Natural killer cell (primary cell): ENCODE results near the gene FAM131C. TPM values are rescaled to one million over a fixed set of nuclear protein-coding genes. Genes with fewer than 3 reads are reported as not detected.
"Not testable (repeated sequence)": the region's sequence is repeated elsewhere in the genome, so short reads cannot be mapped to it uniquely, and the experiment has no call there.

Source experiments
- ATAC-seq, 3 donors: fragments of 150-1000 bp in 2 of 3; fragments of 200-7000 bp in 1 of 3; cut with Tn5 transposase; 1 replicate in 1 of 3; 2 replicates in 2 of 3; pipeline ENCODE4 v1.10.0; 2021; ENCODE audit warnings: mild to moderate bottlenecking in 2 of 3, moderate library complexity in 2 of 3
- DNase-seq, 2 donors: peaks; one replicate each; pipeline versions ENCODE4 v3.0.0 to v3.0.0-alpha.2; 2013 to 2021; ENCODE audit warnings: mixed read lengths in 1 of 2
- H3K27ac ChIP-seq: one replicate; pipeline ENCODE4 v1.5.1; 2013; ENCODE audit warnings: mild to moderate bottlenecking, low read length
- H3K27me3 ChIP-seq: one replicate; pipeline ENCODE4 v1.6.1; 2013; ENCODE audit warnings: low read length; ENCODE audit not compliant: control insufficient read depth, insufficient read depth
- H3K36me3 ChIP-seq: one replicate; pipeline ENCODE4 v1.6.1; 2013; ENCODE audit warnings: low read length; ENCODE audit not compliant: control insufficient read depth, insufficient read depth
- H3K4me1 ChIP-seq: one replicate; pipeline ENCODE4 v1.6.1; 2013; ENCODE audit warnings: low read length; ENCODE audit not compliant: control insufficient read depth, insufficient read depth
- H3K4me3 ChIP-seq: one replicate; pipeline ENCODE4 v1.5.1; 2013; ENCODE audit warnings: low read length
- H3K9me3 ChIP-seq: one replicate; pipeline ENCODE4 v1.6.1; 2013; ENCODE audit warnings: low read length; ENCODE audit not compliant: control insufficient read depth, insufficient read depth
- H3K27ac Mint-ChIP-seq, 2 donors: one replicate each; pipeline ENCODE4 v1.8.0; 2022; ENCODE audit warnings: mild to moderate bottlenecking in 2 of 2, mixed read lengths in 2 of 2, moderate library complexity in 1 of 2
- H3K27me3 Mint-ChIP-seq, 2 donors: one replicate each; pipeline ENCODE4 v1.8.0; 2022; ENCODE audit warnings: low read depth in 2 of 2, mixed read lengths in 2 of 2
- H3K36me3 Mint-ChIP-seq: one replicate; pipeline ENCODE4 v1.8.0; 2022; ENCODE audit warnings: mixed read lengths
- H3K4me1 Mint-ChIP-seq, 2 donors: one replicate each; pipeline ENCODE4 v1.8.0; 2022; ENCODE audit warnings: mixed read lengths in 2 of 2
- H3K4me3 Mint-ChIP-seq: one replicate; pipeline ENCODE4 v1.8.0; 2022; ENCODE audit warnings: mild to moderate bottlenecking, moderate library complexity, mixed read lengths
- H3K9me3 Mint-ChIP-seq, 2 donors: one replicate each; pipeline ENCODE4 v1.8.0; 2022; ENCODE audit warnings: mixed read lengths in 2 of 2
- CTCF ChIP-seq: fragments of 200-600 bp; IDR thresholded peaks from one replicate; pipeline ENCODE4 v1.8.0; 2022; ENCODE audit warnings: antibody characterized with exemption
- WGBS: methylation state at CpG from one replicate; pipeline ENCODE4 v1.1.7; 2013; ENCODE audit warnings: missing lambda C conversion rate; ENCODE audit not compliant: insufficient coverage; 5-methylcytosine and 5-hydroxymethylcytosine counted together
- intact Hi-C: fragments of 100-400 bp; cut with micrococcal nuclease; formaldehyde crosslinking; loops from one replicate; pipeline ENCODE4 v1.14.2; 2022
- total RNA-seq, 4 donors: library from RNA; stranded (reverse); fragments of 120-200 nt in 1 of 4; gene quantifications; one replicate each; pipeline versions ENCODE4 v1.2.3 to v1.2.4, GENCODE V29; 2013 to 2022

FAM131C gene
- total RNA-seq, 3 donors from 2014 or later (not counting 1 experiment from before 2014, with no cell fraction given), result not detected

DNA sequence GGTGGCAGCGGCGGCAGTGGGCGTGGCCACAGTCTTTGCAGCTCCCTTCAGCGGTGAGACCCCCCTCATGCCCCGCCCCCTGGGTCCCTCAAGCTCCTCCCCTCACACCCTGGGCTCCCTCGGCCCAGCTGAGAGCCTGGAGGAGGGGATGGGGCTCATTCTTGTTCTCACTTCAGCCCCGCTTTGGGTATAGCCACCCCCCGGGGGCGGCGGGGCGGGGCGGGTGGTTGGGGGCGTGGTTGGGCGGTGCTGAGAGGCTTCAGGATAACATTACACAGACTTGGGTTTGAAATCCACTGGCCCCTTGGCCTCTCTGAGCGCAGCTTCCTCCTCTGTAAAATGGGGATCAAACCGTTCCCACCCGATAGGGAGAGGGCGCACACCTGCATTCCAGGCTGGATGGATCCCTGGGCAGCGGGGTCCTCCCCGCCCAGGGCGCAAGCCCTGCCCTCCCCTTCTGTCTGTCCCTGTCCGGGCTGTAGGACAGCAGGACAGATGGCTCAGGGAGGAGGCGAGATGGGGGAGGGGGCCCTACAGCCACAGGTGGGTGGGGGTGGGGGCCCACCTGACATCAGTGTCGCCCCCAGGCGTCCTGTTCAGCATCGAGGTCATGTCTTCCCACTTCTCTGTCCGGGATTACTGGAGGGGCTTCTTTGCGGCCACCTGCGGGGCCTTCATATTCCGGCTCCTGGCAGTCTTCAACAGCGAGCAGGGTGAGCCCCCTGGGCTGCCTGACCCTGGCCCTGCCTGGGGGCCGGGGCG lies 46.5 kb downstream of the FAM131C start:
- ATAC-seq (peak in 2 of 3 donors; percentile 65 to 67), DNase-seq (peak in 1 of 2 donors; percentile 40)
- peaks cover 0 to 16% of the 10 kb centered on the region in 2 donors for H3K27me3 Mint-ChIP-seq
- no peaks in the 10 kb centered on the region for H3K36me3 ChIP-seq
- 14% methylated on average over 31 of the region's 33 CpGs for WGBS
- H3K27ac ChIP-seq, result no peak overlapping the region
- no peak overlapping the region for H3K4me3 ChIP-seq
- no peaks in the 10 kb centered on the region for H3K36me3 Mint-ChIP-seq
- H3K27me3 ChIP-seq, result peaks cover 6% of the 10 kb centered on the region
- no peak overlapping the region for H3K27ac Mint-ChIP-seq
- H3K4me1 Mint-ChIP-seq, result peaks cover 0 to 8% of the 10 kb centered on the region in 2 donors
- no peak overlapping the region for H3K4me3 Mint-ChIP-seq
- H3K4me1 ChIP-seq, result peaks cover 10% of the 10 kb centered on the region
- intact Hi-C loops, result no loop called here
- no peaks in the 10 kb centered on the region for H3K9me3 ChIP-seq
- H3K9me3 Mint-ChIP-seq, result no peaks in the 10 kb centered on the region
- TF ChIP-seq CTCF, result no peak

GRCh38 chr1:16026302-16026701 lies 47.1 kb downstream of the FAM131C start:
- H3K27ac ChIP-seq, H3K4me1 Mint-ChIP-seq, ATAC-seq, DNase-seq, H3K27me3 ChIP-seq, H3K4me3 Mint-ChIP-seq, H3K4me3 ChIP-seq, H3K27ac Mint-ChIP-seq, H3K9me3 ChIP-seq, H3K36me3 ChIP-seq, intact Hi-C loops, H3K9me3 Mint-ChIP-seq, H3K36me3 Mint-ChIP-seq: not testable (repeated sequence)
- H3K27me3 Mint-ChIP-seq, result peaks cover 0 to 16% of the 10 kb centered on the region in 2 donors
- H3K4me1 ChIP-seq, result peaks cover 10% of the 10 kb centered on the region
- WGBS, result 47% methylated on average over 4 of the region's 10 CpGs

- 75% methylated on average over 7 of the region's 7 CpGs for WGBS
- no peak for ATAC-seq
- Mint-ChIP-seq H3K27me3 (peaks cover 0 to 5% of the 10 kb centered on the region in 2 donors), H3K36me3 (no peaks in the 10 kb centered on the region), H3K9me3 (no peaks in the 10 kb centered on the region), H3K4me3 (no peak overlapping the region), H3K27ac (no peak overlapping the region), H3K4me1 (peaks cover 0 to 8% of the 10 kb centered on the region in 2 donors)
- DNase-seq, result no peak
- no peak for TF ChIP-seq CTCF
- no peaks in the 10 kb centered on the region for H3K9me3 ChIP-seq
- peaks cover 10% of the 10 kb centered on the region for H3K4me1 ChIP-seq
- H3K4me3 ChIP-seq, result no peak overlapping the region
- H3K27me3 ChIP-seq, result peaks cover 3% of the 10 kb centered on the region
- H3K36me3 ChIP-seq, result no peaks in the 10 kb centered on the region
- intact Hi-C loops, result no loop called here
- H3K27ac ChIP-seq, result no peak overlapping the region
Measured at GRCh38 chr1:16023050-16023653, 50.3 kb downstream of the FAM131C start.

GRCh38 chr1:16022393-16022792 lies 51.1 kb downstream of the FAM131C start:
- Histone ChIP-seq H3K27me3 (peaks cover 2% of the 10 kb centered on the region), H3K36me3 (no peaks in the 10 kb centered on the region), H3K4me3 (no peak overlapping the region), H3K4me1 (peaks cover 10% of the 10 kb centered on the region), H3K27ac (no peak overlapping the region), H3K9me3 (no peaks in the 10 kb centered on the region)
- 76% methylated on average over 10 of the region's 11 CpGs for WGBS
- Mint-ChIP-seq H3K27me3 (no peaks in the 10 kb centered on the region), H3K36me3 (no peaks in the 10 kb centered on the region), H3K9me3 (no peaks in the 10 kb centered on the region), H3K4me3 (no peak overlapping the region), H3K27ac (no peak overlapping the region), H3K4me1 (peaks cover 0 to 5% of the 10 kb centered on the region in 2 donors)
- intact Hi-C loops, result no loop called here
- DNase-seq (no peak), ATAC-seq (no peak)
- no peak for TF ChIP-seq CTCF
